NCI-H2029 treated with DMSO at 0.1 percent for 48 hours (cell line): ENCODE results near the gene ZNF268.
A peak's percentile ranks its signal among the peaks of the same experiment; 100 is the strongest.

Experiments used
- DNase-seq: peaks from one replicate; lab custom pipeline; 2025; lab: John Stamatoyannopoulos, UW

Gene ZNF268

DNA sequence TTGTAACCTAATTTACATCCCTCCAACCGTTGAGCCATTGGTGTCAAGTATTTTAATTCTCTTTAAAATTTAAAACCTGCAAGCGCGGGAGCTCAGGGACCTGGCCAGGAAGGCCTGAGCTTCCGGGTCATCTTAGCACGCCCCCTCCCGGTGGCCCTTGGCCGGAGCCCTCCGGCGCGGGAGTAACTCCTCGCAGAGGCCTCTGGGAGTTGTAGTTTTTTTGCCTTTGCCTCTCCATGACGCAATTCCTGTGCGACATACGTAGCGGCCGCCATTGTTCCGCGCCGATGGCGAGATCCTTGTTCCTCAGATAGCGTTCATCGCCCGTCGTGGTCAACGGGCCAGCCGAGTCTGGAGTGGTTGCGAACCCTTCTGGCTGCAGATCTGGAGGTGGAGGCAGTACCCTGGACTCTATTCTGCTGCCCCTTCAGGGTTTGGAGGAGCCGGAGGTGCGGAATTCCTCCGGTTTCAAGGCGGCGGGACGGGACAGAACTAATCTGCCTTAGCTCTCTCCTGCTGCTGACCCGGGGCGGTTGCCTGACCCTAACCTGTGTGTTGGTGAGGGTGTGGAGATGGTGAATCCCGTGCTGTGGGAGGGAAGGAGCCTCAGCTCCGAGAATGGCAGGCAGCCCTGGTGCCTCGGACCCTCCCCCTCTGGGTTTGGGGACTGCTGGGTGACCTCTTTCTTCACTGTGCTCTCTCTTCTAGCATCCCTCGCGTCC is at the start of gene ZNF268:
Gene ZNF268 (plus strand): TSS at position 258 of the 722 bp plus-strand sequence. CDS start 503 bp downstream, outside the sequence.
- DNase-seq = peak; percentile 79

DNA sequence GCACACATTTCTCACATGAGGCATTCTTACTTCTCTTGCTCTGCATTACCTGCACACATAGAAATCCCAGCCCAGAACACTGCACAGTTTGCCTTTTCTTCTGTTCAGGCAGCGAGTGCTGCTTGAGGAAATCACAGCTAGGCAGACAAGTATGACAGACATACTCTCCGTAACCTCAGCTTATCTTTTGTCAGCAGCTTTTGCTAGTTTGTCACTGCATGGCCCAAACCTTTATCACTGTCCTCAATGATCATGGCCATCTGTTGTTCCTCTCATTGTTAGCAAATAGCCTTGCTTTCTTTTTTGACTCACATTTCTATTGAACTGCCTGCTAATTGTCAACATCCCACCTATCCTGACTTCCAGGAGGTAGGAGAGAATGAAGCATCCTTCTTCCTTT is 45.5 kb upstream of the ZNF268 start:
- DNase-seq = no peak

DNA sequence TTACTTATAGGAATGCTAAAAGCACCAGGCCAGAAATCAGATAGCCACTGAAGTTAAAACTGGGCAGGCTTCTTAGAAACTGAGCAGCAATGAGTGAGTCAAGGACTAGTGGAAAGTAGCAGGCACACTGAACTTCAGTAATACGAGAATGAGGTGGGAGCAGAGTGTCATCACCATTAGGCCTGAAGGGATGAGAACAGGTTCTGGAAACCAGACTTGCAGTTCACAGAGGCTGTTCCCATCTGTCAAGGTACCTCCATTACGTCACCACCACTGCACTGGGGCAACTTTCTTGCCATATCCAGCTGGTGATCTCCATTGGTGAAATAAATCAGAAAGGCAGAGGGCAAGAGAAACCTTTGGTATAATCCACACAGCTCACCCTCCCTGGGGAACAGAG is 35.3 kb upstream of the ZNF268 start:
- no peak for DNase-seq

DNA sequence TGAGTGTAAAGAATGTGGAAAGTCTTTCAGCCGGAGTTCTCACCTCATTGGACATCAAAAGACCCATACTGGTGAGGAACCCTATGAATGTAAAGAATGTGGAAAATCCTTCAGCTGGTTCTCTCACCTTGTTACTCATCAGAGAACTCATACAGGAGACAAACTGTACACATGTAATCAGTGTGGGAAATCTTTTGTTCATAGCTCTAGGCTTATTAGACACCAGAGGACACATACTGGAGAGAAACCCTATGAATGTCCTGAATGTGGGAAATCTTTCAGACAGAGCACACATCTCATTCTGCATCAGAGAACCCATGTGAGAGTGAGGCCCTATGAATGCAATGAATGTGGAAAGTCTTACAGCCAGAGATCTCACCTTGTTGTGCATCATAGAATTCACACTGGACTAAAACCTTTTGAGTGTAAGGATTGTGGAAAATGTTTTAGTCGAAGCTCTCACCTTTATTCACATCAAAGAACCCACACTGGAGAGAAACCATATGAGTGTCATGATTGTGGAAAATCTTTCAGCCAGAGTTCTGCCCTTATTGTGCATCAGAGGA is 25.1 kb upstream of the ZNF268 start:
- no peak for DNase-seq

DNA sequence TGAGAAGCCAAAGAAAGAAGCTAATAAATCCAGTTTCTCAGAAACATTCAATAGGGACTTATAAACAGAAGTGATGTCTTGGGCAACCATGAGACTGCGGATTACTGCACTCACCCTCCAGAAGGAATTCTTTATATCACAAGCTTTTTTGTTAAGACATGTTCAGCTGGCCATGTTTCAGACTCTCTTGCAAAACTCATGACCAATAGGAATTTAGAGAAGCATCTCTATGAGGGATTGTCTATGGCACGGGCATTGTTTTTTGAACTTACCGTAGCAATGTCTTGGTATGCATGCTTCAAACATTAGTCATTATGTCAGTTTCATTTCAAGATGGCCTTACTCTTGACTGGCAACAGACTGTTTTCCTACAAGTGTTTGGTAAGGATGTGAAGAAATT is 15.5 kb upstream of the ZNF268 start:
- DNase-seq = no peak

DNA sequence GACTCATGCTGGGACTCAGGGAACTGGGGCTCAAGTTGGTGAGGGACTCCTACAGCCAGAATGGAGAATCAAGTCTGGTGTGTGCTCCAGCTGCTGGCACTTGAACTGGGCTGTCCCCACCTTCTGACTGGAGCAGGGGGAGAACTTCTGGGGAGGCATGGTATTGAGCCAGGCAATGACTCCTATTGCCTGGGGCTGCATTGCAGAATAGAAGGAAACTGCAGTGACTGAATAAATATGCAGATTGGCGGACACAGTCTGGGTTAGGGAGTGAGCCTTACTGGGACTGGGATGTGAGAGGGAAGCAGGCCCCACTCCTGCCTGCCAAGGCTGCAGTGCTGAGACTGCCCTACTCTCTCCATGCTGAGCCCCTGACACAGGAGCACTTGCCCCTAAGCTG is 8.8 kb upstream of the ZNF268 start:
- DNase-seq = no peak

DNA sequence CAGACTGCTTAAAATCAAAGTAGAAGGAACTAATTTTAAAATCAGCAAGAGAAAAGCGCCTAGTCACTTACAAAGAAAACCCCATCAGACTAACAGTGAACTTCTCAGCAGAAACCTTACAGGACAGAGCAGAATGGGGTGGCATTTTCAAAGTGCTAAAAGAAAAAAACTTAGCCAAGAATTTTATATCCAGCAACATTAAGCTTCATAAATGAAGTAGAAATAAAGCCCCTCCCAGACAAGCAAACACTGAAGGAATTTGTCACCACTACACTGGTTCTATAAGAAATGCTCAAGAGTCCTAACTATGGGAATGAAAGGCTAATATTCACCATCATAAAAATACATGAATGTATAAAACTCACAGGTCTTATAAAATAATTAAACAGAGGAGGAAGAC is 6.4 kb upstream of the ZNF268 start:
- DNase-seq = no peak

DNA sequence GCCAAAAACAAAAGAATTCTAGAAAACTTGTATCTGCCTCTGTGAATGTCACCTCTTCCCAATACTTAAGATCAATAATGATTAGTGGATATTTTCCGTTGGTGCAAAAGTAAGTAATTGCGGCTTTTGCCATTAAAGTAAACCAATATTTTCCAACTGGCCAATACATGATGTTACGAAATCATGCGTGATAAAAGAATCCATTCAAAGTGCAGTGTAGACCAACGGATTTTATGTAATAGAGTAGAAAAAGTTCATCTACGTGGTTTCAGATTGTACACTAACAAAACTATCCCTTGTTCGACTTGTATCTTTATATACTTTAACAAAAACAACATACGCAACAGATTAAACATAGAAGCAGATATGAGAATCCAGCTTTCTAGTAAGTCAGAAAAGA is 626 bp upstream of the ZNF268 start:
- DNase-seq = no peak

DNA sequence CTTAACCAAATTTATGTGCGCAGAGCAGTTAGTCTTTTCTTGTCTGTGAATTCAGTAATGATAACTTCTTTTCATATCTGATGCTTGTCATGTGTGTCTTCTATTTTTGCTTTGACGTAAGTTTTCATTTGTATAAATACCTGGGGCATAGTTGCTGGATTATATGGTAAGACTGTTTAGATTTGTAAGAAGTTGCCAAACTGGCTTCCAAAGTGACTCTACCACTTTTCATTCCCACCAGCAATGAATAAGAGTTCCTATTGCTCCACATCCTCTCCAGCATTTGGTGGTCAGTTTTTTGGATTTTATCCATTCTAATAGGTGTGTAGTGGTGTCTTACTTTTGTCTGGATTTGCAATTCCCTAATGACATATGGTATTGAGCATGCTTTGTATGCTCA is 8.9 kb downstream of the ZNF268 start:
- no peak for DNase-seq

DNA sequence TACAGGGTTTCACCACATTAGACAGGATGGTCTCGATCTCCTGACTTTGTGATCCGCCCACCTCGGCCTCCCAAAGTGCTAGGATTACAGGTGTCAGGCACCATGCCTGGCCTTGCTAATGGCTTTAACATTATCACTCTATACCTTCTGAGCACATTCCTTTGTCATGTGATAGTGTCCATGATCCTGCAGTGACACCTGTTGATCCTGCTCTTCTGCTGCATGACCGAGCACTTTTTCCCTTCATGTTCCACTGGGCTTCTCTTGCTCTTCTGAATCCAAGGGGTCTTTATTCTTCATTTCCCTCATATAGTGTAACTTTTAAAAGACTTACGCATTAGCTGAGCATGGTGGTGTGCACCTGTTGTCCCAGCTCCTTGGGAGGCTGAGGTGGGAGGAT is 11.6 kb downstream of the ZNF268 start:
- no peak for DNase-seq

DNA sequence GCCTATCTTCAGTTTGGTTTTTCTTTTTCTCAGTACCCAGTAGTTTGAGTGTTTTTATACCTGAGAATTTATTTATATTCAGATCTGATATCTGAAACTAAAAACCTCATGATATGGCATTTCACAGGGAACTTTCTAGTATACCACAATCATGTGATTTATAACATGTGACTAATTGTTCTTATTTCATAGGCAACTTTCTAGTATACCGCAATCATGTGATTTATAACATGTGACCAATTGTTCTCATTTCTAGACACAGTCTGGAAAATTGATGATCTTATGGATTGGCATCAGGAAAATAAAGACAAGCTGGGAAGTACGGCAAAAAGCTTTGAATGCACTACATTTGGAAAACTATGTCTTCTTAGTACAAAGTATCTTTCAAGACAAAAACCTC is 20.6 kb downstream of the ZNF268 start:
- no peak for DNase-seq

DNA sequence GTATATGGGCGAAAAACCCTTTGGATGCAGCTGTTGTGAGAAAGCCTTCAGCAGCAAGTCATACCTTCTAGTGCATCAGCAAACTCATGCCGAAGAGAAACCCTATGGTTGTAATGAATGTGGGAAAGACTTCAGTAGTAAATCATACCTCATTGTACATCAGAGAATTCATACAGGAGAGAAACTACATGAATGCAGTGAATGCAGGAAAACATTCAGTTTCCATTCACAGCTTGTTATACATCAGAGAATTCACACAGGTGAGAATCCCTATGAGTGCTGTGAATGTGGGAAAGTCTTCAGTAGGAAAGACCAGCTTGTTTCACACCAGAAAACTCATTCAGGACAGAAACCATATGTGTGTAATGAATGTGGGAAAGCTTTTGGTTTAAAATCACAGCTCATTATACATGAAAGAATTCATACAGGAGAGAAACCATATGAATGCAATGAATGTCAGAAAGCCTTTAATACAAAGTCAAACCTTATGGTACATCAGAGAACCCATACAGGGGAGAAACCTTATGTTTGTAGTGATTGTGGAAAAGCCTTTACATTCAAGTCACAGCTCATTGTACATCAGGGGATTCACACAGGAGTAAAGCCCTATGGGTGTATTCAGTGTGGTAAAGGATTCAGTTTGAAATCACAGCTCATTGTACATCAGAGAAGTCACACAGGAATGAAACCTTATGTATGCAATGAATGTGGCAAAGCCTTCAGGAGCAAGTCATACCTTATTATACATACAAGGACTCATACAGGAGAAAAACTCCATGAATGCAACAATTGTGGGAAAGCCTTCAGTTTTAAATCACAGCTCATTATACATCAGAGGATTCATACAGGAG is 21.4 kb downstream of the ZNF268 start:
- no peak for DNase-seq

DNA sequence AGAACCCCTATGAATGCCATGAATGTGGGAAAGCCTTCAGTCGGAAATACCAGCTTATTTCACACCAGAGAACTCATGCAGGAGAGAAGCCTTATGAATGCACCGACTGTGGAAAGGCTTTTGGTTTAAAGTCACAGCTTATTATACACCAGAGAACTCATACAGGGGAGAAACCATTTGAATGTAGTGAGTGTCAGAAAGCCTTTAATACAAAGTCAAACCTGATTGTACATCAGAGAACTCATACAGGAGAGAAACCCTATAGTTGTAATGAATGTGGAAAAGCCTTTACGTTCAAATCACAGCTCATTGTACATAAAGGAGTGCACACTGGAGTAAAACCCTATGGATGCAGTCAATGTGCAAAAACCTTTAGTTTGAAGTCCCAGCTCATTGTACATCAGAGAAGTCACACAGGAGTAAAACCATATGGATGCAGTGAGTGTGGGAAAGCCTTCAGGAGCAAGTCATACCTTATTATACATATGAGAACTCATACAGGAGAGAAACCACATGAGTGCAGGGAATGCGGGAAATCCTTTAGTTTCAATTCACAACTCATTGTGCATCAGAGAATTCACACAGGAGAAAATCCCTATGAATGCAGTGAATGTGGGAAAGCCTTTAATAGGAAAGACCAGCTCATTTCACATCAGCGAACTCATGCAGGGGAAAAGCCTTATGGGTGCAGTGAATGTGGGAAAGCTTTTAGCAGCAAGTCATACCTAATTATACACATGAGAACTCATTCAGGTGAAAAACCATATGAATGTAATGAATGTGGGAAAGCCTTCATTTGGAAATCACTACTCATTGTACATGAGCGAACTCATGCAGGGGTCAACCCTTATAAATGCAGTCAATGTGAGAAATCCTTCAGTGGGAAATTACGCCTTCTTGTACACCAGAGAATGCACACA is 22.3 kb downstream of the ZNF268 start:
- DNase-seq = no peak

DNA sequence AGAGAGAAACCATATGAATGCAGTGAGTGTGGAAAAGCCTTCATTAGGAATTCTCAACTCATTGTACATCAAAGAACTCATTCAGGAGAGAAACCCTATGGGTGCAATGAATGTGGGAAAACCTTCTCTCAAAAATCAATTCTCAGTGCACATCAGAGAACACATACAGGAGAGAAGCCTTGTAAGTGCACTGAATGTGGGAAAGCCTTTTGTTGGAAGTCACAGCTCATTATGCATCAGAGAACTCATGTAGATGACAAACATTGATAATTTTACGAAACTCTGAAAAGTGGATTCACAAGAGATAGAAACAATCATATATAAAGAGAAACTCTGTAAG is 22.9 kb downstream of the ZNF268 start:
- no peak for DNase-seq

DNA sequence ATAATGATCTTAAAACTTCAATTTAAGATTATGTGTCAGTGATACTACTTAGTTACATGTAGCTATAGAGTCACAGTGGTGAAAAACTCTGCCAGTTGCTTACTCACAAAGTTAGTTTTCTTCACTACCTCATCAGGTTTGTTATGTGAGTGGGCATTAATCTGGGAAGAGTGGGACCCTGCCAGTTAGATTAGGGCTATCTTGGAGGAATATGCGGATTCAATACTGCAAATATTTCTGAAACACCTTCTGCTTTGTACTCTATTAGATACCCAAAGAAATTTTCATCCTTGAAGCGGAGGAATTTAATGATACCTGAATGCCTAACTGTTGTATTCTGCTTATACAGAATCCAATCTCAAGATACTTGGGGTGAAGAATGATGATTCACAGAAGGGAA is 25.1 kb downstream of the ZNF268 start:
- DNase-seq = no peak

DNA sequence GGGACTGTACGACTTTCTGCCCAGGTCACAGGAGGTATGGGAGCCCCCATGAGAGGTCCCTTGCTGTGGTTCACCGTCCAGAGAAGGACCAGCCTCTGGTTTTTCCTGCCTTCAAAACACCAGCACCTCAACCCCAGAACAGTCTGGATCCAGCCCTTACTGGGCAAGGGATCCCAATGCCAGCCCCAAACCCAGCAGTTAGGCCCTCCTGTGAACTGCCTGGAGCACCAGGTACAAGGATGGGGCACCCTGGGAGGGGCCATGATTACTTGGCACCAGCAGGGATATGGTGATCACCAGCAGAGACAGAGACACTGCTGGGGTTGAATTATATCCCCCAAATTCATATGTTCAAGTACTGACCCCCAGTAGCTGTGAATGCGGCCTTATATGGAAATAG is 34.4 kb downstream of the ZNF268 start:
- DNase-seq = no peak

DNA sequence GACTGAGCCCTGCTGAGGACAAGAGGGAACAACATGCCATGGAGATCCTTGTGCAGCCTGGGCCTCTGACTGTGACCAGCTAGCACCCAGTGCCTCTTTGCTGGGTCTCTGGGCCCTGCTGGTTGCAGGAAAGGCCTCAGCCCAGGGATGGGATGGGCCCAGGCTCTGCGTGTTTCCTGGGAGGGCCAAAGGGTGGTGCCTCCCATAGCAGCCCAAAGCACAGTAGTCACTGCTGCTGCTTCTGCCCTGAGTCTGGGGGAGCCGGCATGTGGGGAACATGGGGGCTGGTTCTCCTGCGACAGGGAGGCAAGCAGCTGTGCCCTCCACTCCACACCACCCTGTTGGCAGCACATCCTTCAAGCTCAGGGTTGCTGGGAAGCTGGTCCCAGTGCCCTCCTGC is 35.9 kb downstream of the ZNF268 start:
- DNase-seq = no peak

DNA sequence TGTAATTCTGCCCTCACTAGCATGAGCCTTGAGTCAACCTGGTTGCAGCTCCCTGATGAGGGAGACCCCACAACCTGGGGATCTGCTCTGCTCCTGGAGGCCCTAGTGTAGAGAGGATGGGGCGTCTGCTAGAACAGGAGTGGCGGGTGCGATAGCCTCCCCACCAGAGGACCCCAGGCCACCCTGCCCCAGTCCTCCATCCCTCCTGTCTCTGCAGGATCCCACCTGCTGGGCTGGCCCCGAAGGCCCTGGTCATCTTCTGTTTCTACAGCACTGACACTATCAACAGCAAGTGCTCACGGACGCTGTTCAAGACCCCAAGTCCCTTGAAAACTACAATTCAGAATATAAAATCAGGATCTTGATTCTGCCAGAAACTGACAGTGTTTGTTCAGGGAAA is 39.2 kb downstream of the ZNF268 start:
- DNase-seq = no peak

DNA sequence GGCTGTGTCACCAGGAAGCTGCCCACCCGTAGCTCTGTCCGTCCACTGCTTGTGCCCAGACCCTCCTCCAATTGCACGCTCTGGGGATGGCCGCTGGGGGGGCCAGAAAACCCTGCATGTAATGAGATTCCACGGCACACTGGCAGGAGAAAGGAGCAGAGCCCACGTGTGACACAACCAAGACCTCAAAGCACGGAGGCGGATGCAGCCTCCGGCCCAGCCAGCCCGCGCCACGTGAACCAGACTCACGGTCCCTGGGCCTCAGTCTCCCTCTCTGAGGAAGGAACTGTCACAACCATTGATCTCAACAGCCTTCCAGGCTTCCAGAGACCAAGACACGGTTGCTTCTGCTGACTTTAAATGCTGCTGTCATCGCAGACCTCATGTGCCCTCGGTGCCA is 39.9 kb downstream of the ZNF268 start:
- DNase-seq = no peak

DNA sequence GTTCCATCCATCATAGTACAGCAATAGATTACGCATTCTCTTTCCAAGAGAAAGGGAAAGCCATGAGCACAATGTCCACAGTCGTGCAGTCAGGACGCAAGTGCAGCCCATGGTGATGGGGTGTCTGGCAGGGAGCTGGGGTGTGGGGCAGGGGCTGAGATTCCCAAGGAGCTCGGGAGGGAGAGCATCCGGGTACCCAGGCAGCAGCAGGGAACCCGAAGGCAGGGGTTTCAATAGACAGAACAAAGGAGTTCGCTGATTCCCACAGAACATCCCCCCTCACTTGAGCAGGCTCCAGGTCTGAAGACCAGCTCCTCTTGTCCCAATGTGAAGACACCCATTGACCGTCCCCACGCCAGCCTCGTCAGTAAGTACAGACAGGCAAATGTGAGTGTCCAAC is 40.9 kb downstream of the ZNF268 start:
- DNase-seq = no peak

DNA sequence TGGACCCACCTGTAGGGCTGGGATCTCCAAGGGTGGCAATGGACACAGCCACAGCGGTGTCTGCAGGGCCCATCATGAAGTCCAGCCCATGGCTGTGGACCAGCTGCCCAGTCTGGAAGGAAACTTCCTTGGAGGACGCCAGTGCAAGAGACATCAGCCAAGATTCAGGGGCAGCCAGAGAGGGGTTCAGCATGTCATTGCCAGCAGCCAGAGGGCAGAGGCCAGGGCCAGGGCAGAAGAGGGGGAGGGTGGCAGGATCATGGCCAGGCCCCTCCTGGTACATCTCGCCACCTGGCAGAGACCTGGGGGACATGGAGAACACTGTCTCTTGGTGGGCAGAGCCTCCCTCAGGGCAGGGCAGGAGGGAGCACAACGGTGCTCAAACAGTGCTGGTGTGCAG is 44.2 kb downstream of the ZNF268 start:
- no peak for DNase-seq

DNA sequence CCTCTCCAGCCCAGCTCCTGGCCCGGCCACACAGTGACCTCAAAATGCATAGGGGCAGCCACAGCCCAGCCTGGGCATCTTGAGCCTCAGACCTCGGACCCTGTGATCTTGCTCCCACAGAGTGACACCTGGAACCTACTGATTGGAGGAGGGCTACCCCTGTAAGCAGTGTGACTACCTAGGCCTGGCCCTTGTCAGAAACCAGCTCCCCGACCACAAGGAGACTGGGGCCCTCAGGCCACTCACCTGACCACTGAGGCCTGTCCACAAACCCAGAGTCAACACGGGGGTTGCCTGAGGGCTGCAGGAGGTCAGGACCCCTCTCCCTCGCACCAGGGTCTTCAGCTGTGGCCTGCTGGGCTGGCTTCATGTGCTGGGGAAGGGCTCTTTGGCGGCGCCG is 45.4 kb downstream of the ZNF268 start:
- no peak for DNase-seq
